ENCODE measurements around the gene SMIM32. TPM values are rescaled to one million over a fixed set of nuclear protein-coding genes. Genes with fewer than 3 reads are reported as not detected.

SMIM32 gene
- total and polyA plus RNA-seq, 2 of the 13 experiments (the other 11 are each of a cell fraction or from before 2014, with no cell fraction given) = 0.15 to 0.20 TPM

DNA sequence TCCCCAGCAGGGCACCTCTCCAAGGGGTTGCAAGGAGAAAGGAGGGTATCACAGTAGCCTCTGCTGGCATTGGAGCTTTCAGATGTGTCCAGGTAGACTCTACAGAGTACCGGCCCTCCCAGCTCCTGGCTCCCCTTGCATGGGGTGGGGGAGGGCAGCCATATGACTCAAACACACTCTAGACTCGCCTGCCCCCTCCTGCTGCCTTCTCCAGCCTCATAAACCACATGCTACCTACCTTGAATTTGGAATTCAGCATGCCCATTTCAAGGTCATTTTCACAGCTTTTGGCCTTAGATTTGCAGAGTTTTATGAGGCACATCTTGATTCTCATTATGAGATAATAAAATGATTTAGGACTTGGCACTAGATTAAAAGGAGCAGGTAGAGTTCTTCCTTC, 32.8 kb upstream of the SMIM32 start (continued):
- TF ChIP-seq, protein P1, sequence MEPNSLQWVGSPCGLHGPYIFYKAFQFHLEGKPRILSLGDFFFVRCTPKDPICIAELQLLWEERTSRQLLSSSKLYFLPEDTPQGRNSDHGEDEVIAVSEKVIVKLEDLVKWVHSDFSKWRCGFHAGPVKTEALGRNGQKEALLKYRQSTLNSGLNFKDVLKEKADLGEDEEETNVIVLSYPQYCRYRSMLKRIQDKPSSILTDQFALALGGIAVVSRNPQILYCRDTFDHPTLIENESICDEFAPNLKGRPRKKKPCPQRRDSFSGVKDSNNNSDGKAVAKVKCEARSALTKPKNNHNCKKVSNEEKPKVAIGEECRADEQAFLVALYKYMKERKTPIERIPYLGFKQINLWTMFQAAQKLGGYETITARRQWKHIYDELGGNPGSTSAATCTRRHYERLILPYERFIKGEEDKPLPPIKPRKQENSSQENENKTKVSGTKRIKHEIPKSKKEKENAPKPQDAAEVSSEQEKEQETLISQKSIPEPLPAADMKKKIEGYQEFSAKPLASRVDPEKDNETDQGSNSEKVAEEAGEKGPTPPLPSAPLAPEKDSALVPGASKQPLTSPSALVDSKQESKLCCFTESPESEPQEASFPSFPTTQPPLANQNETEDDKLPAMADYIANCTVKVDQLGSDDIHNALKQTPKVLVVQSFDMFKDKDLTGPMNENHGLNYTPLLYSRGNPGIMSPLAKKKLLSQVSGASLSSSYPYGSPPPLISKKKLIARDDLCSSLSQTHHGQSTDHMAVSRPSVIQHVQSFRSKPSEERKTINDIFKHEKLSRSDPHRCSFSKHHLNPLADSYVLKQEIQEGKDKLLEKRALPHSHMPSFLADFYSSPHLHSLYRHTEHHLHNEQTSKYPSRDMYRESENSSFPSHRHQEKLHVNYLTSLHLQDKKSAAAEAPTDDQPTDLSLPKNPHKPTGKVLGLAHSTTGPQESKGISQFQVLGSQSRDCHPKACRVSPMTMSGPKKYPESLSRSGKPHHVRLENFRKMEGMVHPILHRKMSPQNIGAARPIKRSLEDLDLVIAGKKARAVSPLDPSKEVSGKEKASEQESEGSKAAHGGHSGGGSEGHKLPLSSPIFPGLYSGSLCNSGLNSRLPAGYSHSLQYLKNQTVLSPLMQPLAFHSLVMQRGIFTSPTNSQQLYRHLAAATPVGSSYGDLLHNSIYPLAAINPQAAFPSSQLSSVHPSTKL (CRISPR knock-in tag; IDR thresholded peaks at IDR 0.05) = no peak
- TF ChIP-seq MYC (CRISPR knock-in tag; IDR thresholded peaks at IDR 0.05; ENCODE audit: borderline replicate concordance) (no peak), HES4 (CRISPR knock-in tag; IDR thresholded peaks at IDR 0.05; ENCODE audit: borderline replicate concordance) (no peak)

DNA sequence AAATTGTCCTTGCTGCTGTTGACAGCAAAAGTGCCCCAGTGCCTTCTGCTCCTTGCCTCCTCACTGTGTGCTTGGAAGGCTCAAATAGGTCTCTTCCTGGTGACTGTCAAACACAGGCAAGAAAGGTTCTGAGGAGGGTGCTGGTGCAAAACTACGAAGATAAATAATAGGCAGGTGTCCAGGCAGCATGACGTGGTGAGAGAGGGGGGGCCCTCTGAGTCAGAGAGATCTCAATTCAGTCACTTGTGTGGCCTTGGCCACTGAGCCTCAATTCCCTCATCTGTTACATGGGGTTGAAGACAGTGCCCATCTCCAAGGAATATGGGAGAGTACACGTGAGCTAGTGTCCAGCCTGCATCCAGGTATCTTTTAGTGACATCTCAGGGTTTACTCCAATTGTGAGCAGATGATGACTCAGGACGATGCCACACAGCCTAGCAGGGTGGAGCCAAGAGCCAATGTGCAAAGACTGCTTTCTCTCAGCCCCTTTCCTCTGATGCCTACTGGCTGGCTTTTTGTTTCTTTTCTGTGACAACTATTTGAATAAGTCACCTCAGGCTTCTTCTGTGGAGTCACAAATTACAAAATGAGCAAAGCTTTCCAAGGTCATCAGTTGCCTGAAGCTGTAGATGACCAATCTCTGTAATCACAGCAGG, 29.7 kb upstream of the SMIM32 start:
- DNase-seq (ENCODE audit: low spot score) = no peak
- intact Hi-C loops (cut with micrococcal nuclease; ENCODE audit: unreplicated experiment) (no loop called here), in situ Hi-C loops (cut with HindIII; ENCODE audit: extremely low pct_ligation_motif_present, low pct_unique_long_range_greater_than_20kb) (no loop called here)
- Histone ChIP-seq H3K27ac (ENCODE audit: extremely low read length, insufficient read depth, low read length) (no peak overlapping the region), H3K4me2 (ENCODE audit: low read depth, low read length) (no peak overlapping the region), H2AFZ (ENCODE audit: low read length) (no peak overlapping the region), H3K4me3 (replicated peaks in 1 of 3; ENCODE audit: insufficient read depth in 1 of 3, low read depth in 2 of 3, low read length in 3 of 3) (no peak overlapping the region), H3K9ac (ENCODE audit: insufficient read depth, low read depth, low read length) (no peak overlapping the region), H3K9me3 (ENCODE audit: low read length) (no peaks in the 10 kb centered on the region), H3K36me3 (replicated peaks in 1 of 2; ENCODE audit: control insufficient read depth in 1 of 2, insufficient read depth in 2 of 2, low read length in 2 of 2) (no peaks in the 10 kb centered on the region), H4K20me1 (ENCODE audit: insufficient read depth, low read length) (no peaks in the 10 kb centered on the region), H3K79me2 (ENCODE audit: insufficient read depth, low read length) (no peaks in the 10 kb centered on the region), H3K27me3 (ENCODE audit: control insufficient read depth in 1 of 2, insufficient read depth in 2 of 2, low read length in 2 of 2) (peaks cover 0 to 11% of the 10 kb centered on the region in 2 experiments; a peak in 2 of 5 replicates), H3K4me1 (ENCODE audit: insufficient read depth, low read length) (no peaks in the 10 kb centered on the region)
- CTCF ChIA-PET (ENCODE audit: low intra/inter-chr PET ratio, low total read pairs) = no interaction called here
- POLR2A ChIA-PET = no interaction called here
- no peak for ATAC-seq
- TF ChIP-seq, protein P2, sequence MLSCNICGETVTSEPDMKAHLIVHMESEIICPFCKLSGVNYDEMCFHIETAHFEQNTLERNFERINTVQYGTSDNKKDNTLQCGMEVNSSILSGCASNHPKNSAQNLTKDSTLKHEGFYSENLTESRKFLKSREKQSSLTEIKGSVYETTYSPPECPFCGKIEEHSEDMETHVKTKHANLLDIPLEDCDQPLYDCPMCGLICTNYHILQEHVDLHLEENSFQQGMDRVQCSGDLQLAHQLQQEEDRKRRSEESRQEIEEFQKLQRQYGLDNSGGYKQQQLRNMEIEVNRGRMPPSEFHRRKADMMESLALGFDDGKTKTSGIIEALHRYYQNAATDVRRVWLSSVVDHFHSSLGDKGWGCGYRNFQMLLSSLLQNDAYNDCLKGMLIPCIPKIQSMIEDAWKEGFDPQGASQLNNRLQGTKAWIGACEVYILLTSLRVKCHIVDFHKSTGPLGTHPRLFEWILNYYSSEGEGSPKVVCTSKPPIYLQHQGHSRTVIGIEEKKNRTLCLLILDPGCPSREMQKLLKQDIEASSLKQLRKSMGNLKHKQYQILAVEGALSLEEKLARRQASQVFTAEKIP (CRISPR knock-in tag; IDR thresholded peaks at IDR 0.05; ENCODE audit: borderline replicate concordance) = no peak
- TF ChIP-seq RBM22 (optimal IDR thresholded peaks at IDR 0.05; ENCODE audit: low read length) = no peak
- no peak for TF ChIP-seq MAFK (conservative IDR thresholded peaks at IDR 0.05 in 1 of 2, IDR thresholded peaks at IDR 0.05 in 1 of 2; ENCODE audit: low read length in 2 of 2)
- TF ChIP-seq ZFP41 (CRISPR knock-in tag; IDR thresholded peaks at IDR 0.05; ENCODE audit: borderline replicate concordance) = no peak
- no TSS peak for BruUV-seq (replicated peaks)
- WGBS (ENCODE audit: low lambda C conversion rate) = 4% methylated on average over 3 of the region's 4 CpGs
- FAIRE-seq = no peak
